ENCODE results near the gene CAPN7.

Gene CAPN7

DNA sequence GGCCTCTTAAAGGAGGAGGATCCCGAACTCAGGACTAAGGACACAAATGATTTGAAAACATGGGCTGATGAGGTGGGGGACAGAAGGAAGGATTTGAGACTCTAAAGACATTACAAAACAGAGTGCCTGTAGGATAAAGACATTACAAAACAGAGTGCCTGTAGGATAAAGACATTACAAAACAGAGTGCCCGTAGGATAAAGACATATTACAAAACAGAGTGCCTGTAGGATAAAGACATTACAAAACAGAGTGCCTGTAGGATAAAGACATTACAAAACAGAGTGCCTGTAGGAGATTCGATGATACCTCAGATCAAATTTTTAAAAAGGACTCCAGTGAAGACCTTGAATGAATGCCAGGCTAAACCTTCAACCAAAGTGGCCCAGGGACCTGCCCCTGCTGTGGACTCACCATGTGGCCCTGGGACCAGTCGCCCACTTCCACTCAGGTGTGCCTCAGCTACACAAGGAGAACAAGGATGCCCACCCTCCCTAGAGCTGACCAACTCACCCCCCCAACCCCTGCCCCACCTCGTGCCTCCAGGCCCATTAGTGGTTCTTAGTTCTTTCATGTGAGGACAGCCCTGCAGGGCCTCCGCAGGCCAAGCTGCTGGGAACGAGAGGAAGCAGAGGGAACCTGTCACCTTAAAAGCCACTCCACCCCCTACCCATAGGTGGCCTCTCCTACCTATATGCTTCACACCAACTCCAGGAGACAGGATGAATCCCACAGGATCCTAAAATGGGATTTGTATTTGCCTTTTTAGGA is 66.6 kb downstream of the CAPN7 start:
- Histone ChIP-seq H2BK120ac (ENCODE audit: insufficient read depth, low read length, poor library complexity) (peak overlapping the region; percentile 64), H3K23ac (ENCODE audit: low read length) (no peak overlapping the region), H2BK5ac (ENCODE audit: low read depth, low read length, poor library complexity) (peak overlapping the region; percentile 38), H3K9ac (ENCODE audit: low read length) (no peak overlapping the region), H3K18ac (ENCODE audit: low read length) (no peak overlapping the region), H3K4ac (ENCODE audit: low read depth, low read length) (no peak overlapping the region), H3K14ac (ENCODE audit: low read length) (no peak overlapping the region), H2AK5ac (ENCODE audit: low read length) (no peak overlapping the region), H3K4me2 (ENCODE audit: low read length) (no peak overlapping the region), H3K27me3 (ENCODE audit: insufficient read depth, low read length) (no peaks in the 10 kb centered on the region), H3K27ac (ENCODE audit: low read depth, low read length) (peak overlapping the region; percentile 88), H4K91ac (ENCODE audit: low read depth, low read length) (peak overlapping the region; percentile 68), H4K8ac (ENCODE audit: low read depth, low read length) (peak overlapping the region; percentile 45), H3K79me1 (ENCODE audit: low read length) (peaks cover 36% of the 10 kb centered on the region), H3K79me2 (ENCODE audit: control insufficient read depth, insufficient read depth, low read length, poor library complexity) (peaks cover 11% of the 10 kb centered on the region), H3K9me3 (ENCODE audit: insufficient read depth, low read depth, low read length) (peaks cover 1% of the 10 kb centered on the region), H3K4me1 (ENCODE audit: control insufficient read depth in 1 of 2, insufficient read depth in 2 of 2, low read length in 2 of 2) (peaks cover 26 to 35% of the 10 kb centered on the region in 2 experiments), H3K36me3 (ENCODE audit: control insufficient read depth in 1 of 2, insufficient read depth in 2 of 2, low read length in 2 of 2) (peaks cover 23 to 27% of the 10 kb centered on the region in 2 experiments), H2AFZ (ENCODE audit: insufficient read depth, low read length, poor library complexity) (no peak overlapping the region), H2BK12ac (ENCODE audit: low read length) (no peak overlapping the region), H4K12ac (ENCODE audit: low read depth, low read length) (no peak overlapping the region), H3K4me3 (ENCODE audit: low read depth, low read length) (no peak overlapping the region)
- no peak for DNase-seq
- no CpG with 5 or more reads among the region's 7 CpGs for WGBS (ENCODE audit: extremely low coverage, insufficient coverage, insufficient read length)

DNA sequence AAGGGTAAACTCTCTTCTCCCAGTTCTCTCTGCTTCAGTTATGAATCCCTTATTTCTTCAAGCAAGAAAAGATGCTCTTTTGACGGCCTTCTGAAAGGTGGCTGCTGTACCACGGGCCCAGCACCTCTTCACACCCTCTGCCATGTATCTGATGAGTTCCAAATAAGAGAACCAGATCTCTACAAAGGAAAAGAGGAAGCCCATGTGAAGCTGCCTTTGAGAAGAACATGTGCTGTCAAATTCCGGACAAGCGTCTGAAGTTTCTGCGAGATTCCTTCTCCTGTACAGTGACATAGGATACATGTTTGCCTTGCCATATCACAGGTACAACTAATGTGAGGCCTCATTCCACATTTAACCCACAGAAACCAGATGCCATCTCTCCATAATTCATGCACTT is 67.2 kb downstream of the CAPN7 start:
- Histone ChIP-seq H3K9me3 (ENCODE audit: insufficient read depth, low read depth, low read length) (peaks cover 1% of the 10 kb centered on the region), H2BK120ac (ENCODE audit: insufficient read depth, low read length, poor library complexity) (peak overlapping the region; percentile 5), H3K4me2 (ENCODE audit: low read length) (no peak overlapping the region), H4K8ac (ENCODE audit: low read depth, low read length) (no peak overlapping the region), H4K91ac (ENCODE audit: low read depth, low read length) (peak overlapping the region; percentile 45), H2AFZ (ENCODE audit: insufficient read depth, low read length, poor library complexity) (no peak overlapping the region), H3K23ac (ENCODE audit: low read length) (no peak overlapping the region), H3K14ac (ENCODE audit: low read length) (no peak overlapping the region), H3K79me1 (ENCODE audit: low read length) (peaks cover 37% of the 10 kb centered on the region), H2BK12ac (ENCODE audit: low read length) (no peak overlapping the region), H3K27me3 (ENCODE audit: insufficient read depth, low read length) (no peaks in the 10 kb centered on the region), H3K4me3 (ENCODE audit: low read depth, low read length) (no peak overlapping the region), H2BK5ac (ENCODE audit: low read depth, low read length, poor library complexity) (peak overlapping the region; percentile 43), H3K9ac (ENCODE audit: low read length) (no peak overlapping the region), H4K12ac (ENCODE audit: low read depth, low read length) (no peak overlapping the region), H3K18ac (ENCODE audit: low read length) (peak overlapping the region; percentile 3), H3K79me2 (ENCODE audit: control insufficient read depth, insufficient read depth, low read length, poor library complexity) (peaks cover 12% of the 10 kb centered on the region), H3K4me1 (ENCODE audit: control insufficient read depth in 1 of 2, insufficient read depth in 2 of 2, low read length in 2 of 2) (peaks cover 26 to 35% of the 10 kb centered on the region in 2 experiments), H2AK5ac (ENCODE audit: low read length) (no peak overlapping the region), H3K27ac (ENCODE audit: low read depth, low read length) (peak overlapping the region; percentile 69), H3K36me3 (ENCODE audit: control insufficient read depth in 1 of 2, insufficient read depth in 2 of 2, low read length in 2 of 2) (peaks cover 22 to 26% of the 10 kb centered on the region in 2 experiments), H3K4ac (ENCODE audit: low read depth, low read length) (peak overlapping the region; percentile 6)
- WGBS (ENCODE audit: extremely low coverage, insufficient coverage, insufficient read length): no CpG with 5 or more reads among the region's 5 CpGs
- DNase-seq: no peak

DNA sequence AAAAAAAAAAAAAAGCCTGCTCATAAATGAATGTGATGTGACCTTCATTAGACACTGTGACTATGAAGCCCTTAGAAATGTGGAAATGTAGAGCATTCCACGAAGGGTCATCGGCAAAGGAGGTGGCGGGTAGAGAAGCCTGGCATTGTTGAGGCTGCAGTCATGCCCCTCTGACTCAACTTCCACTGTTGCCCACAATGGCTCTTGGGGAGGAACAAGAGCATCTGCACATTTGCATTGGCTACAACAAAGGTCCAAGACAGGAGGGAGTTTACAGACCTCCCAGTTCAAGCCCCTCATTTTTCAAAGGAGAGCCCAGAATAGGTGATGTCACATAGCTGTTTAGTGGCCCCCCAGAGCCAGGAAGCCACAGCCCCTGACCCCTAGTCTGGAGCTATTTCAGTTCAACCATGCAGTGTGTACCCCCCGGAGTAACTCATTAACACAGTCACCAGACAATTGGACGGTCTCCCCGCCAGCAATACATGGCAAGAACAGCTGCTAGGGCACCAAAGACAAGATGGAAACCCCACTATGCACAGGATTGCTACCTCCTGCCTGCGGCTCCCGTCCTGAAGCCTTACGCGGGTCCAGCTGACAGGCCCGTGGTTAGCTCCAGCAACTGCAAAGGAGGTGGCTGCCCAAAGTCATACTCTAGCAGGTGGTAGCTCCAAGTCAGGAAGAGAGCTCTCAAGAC is 70.1 kb downstream of the CAPN7 start:
- no peak overlapping the region for H3K4me2 ChIP-seq (ENCODE audit: low read length)
- peaks cover 12% of the 10 kb centered on the region for H3K79me2 ChIP-seq (ENCODE audit: control insufficient read depth, insufficient read depth, low read length, poor library complexity)
- no peak overlapping the region for H3K4me3 ChIP-seq (ENCODE audit: low read depth, low read length)
- H2AK5ac ChIP-seq (ENCODE audit: low read length): no peak overlapping the region
- H2AFZ ChIP-seq (ENCODE audit: insufficient read depth, low read length, poor library complexity): no peak overlapping the region
- no peaks in the 10 kb centered on the region for H3K27me3 ChIP-seq (ENCODE audit: insufficient read depth, low read length)
- no peak overlapping the region for H3K4ac ChIP-seq (ENCODE audit: low read depth, low read length)
- no peak overlapping the region for H4K12ac ChIP-seq (ENCODE audit: low read depth, low read length)
- WGBS (ENCODE audit: extremely low coverage, insufficient coverage, insufficient read length): no CpG with 5 or more reads among the region's 11 CpGs
- H2BK120ac ChIP-seq (ENCODE audit: insufficient read depth, low read length, poor library complexity): no peak overlapping the region
- H3K18ac ChIP-seq (ENCODE audit: low read length): no peak overlapping the region
- H3K9me3 ChIP-seq (ENCODE audit: insufficient read depth, low read depth, low read length): peaks cover 1% of the 10 kb centered on the region
- peaks cover 13% of the 10 kb centered on the region for H3K79me1 ChIP-seq (ENCODE audit: low read length)
- H3K27ac ChIP-seq (ENCODE audit: low read depth, low read length): no peak overlapping the region
- no peak overlapping the region for H4K91ac ChIP-seq (ENCODE audit: low read depth, low read length)
- H3K23ac ChIP-seq (ENCODE audit: low read length): no peak overlapping the region
- no peak overlapping the region for H3K14ac ChIP-seq (ENCODE audit: low read length)
- H2BK5ac ChIP-seq (ENCODE audit: low read depth, low read length, poor library complexity): no peak overlapping the region
- no peak overlapping the region for H3K9ac ChIP-seq (ENCODE audit: low read length)
- H3K4me1 ChIP-seq (ENCODE audit: control insufficient read depth in 1 of 2, insufficient read depth in 2 of 2, low read length in 2 of 2): peaks cover 20 to 30% of the 10 kb centered on the region in 2 experiments
- peak; percentile 46 to 47 for DNase-seq
- H2BK12ac ChIP-seq (ENCODE audit: low read length): no peak overlapping the region
- H3K36me3 ChIP-seq (ENCODE audit: control insufficient read depth in 1 of 2, insufficient read depth in 2 of 2, low read length in 2 of 2): peaks cover 10% of the 10 kb centered on the region in 2 experiments
- H4K8ac ChIP-seq (ENCODE audit: low read depth, low read length): no peak overlapping the region

DNA sequence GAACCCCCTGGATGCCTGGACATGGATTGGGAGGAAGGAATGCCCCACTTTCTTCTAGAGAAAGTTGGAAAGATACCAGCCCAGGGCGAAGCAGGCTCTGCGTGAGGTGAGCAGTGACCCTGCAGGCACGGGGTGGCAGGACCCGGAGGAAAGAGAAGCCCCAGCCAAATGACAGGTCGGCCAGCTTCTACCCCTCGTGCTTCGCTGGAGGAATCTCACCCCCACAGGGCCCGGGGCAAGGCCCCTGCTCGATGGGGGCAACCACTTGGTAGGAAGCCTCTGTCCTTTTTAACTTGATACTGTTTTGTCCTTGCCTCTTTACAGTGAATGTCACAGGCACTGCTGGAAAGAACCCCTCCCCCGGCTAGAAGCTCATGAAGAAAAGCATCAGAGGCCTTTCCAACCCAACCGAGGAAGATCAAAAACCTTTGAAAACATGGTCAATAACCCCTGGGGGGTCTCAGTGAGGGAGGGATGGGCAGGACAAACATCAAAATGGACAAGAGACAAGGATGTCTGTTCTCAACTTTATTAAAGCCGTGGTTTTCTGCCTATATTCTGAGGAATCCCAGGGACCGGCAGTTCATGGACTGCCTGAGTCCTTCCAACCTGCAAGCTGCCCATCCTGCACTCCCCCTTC is 71.9 kb downstream of the CAPN7 start:
- no CpG with 5 or more reads among the region's 13 CpGs for WGBS (ENCODE audit: extremely low coverage, insufficient coverage, insufficient read length)
- Histone ChIP-seq H3K4ac (ENCODE audit: low read depth, low read length) (peak overlapping the region; percentile 1), H2AK5ac (ENCODE audit: low read length) (no peak overlapping the region), H3K79me2 (ENCODE audit: control insufficient read depth, insufficient read depth, low read length, poor library complexity) (peaks cover 15% of the 10 kb centered on the region), H3K4me3 (ENCODE audit: low read depth, low read length) (no peak overlapping the region), H2BK5ac (ENCODE audit: low read depth, low read length, poor library complexity) (peak overlapping the region; percentile 29), H3K79me1 (ENCODE audit: low read length) (peaks cover 8% of the 10 kb centered on the region), H4K91ac (ENCODE audit: low read depth, low read length) (no peak overlapping the region), H3K23ac (ENCODE audit: low read length) (no peak overlapping the region), H3K4me1 (ENCODE audit: control insufficient read depth in 1 of 2, insufficient read depth in 2 of 2, low read length in 2 of 2) (peaks cover 19 to 24% of the 10 kb centered on the region in 2 experiments), H3K36me3 (ENCODE audit: control insufficient read depth in 1 of 2, insufficient read depth in 2 of 2, low read length in 2 of 2) (peaks cover 10% of the 10 kb centered on the region in 2 experiments), H2BK120ac (ENCODE audit: insufficient read depth, low read length, poor library complexity) (no peak overlapping the region), H3K27me3 (ENCODE audit: insufficient read depth, low read length) (no peaks in the 10 kb centered on the region), H3K14ac (ENCODE audit: low read length) (no peak overlapping the region), H4K8ac (ENCODE audit: low read depth, low read length) (peak overlapping the region; percentile 39), H3K4me2 (ENCODE audit: low read length) (no peak overlapping the region), H2BK12ac (ENCODE audit: low read length) (no peak overlapping the region), H2AFZ (ENCODE audit: insufficient read depth, low read length, poor library complexity) (no peak overlapping the region), H4K12ac (ENCODE audit: low read depth, low read length) (no peak overlapping the region), H3K18ac (ENCODE audit: low read length) (peak overlapping the region; percentile 30), H3K9me3 (ENCODE audit: insufficient read depth, low read depth, low read length) (peaks cover 1% of the 10 kb centered on the region), H3K27ac (ENCODE audit: low read depth, low read length) (peak overlapping the region; percentile 12), H3K9ac (ENCODE audit: low read length) (no peak overlapping the region)
- DNase-seq: no peak
